ENCODE results near the gene TDRD7. TPM values are rescaled to one million over a fixed set of nuclear protein-coding genes. Genes with fewer than 3 reads are reported as not detected.

TDRD7 gene
- total and polyA plus RNA-seq, 2 donors from 2014 or later, result 7.8 to 15.0 TPM

DNA sequence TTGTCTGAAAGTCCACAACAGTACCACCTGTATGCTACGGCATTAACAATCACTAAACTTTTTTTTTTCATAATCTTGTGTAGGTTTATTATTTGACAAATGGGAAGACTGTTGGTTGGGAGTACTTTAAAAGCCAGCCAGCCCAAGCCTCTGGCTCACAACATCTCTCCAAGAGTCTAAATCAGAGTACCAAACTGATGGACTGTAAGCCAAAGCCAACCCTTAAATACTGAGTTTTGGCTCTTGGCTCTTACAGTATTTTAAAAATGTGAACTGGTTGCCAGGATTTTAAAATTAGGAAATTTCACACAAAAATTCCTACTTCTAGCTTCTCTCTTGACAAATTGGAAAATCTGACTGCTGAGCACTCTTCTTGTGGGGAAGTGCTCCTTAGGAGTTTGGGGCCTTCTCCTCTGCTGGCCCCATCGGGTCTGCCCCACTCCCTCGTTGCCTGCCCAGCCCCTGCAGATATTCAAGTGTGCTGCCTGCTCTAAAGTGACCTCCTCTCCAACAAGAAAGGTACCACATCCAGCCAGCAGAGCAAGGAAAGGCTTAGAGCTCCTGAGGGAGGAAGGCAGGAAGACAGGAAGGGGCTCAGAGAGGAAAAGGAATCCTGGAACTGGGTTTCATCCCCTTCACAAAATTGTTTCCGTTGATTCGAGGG, 67.7 kb downstream of the TDRD7 start:
- Histone ChIP-seq H3K36me3 (ENCODE audit: control insufficient read depth in 2 of 3, insufficient read depth in 3 of 3, low read length in 3 of 3) (peaks cover 0 to 5% (median 0%) of the 10 kb centered on the region in 3 donors), H3K9me3 (ENCODE audit: control insufficient read depth in 2 of 3, insufficient read depth in 1 of 3, low read length in 3 of 3) (no peaks in the 10 kb centered on the region), H3K27ac (ENCODE audit: low read depth in 2 of 2, low read length in 2 of 2) (no peak overlapping the region), H3K4me1 (ENCODE audit: control insufficient read depth in 2 of 3, insufficient read depth in 2 of 3, low read depth in 1 of 3, low read length in 3 of 3) (no peaks in the 10 kb centered on the region), H3K4me3 (ENCODE audit: low read length in 3 of 3) (no peak overlapping the region), H3K27me3 (ENCODE audit: control insufficient read depth, insufficient read depth, low read length) (no peaks in the 10 kb centered on the region), H3K9ac (ENCODE audit: low read length in 3 of 3) (no peak overlapping the region)
- no peak for FAIRE-seq
- intact Hi-C loops (cut with DNase I), result no loop called here
- TF ChIP-seq, protein P1, sequence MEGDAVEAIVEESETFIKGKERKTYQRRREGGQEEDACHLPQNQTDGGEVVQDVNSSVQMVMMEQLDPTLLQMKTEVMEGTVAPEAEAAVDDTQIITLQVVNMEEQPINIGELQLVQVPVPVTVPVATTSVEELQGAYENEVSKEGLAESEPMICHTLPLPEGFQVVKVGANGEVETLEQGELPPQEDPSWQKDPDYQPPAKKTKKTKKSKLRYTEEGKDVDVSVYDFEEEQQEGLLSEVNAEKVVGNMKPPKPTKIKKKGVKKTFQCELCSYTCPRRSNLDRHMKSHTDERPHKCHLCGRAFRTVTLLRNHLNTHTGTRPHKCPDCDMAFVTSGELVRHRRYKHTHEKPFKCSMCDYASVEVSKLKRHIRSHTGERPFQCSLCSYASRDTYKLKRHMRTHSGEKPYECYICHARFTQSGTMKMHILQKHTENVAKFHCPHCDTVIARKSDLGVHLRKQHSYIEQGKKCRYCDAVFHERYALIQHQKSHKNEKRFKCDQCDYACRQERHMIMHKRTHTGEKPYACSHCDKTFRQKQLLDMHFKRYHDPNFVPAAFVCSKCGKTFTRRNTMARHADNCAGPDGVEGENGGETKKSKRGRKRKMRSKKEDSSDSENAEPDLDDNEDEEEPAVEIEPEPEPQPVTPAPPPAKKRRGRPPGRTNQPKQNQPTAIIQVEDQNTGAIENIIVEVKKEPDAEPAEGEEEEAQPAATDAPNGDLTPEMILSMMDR (IDR thresholded peaks at IDR 0.05; ENCODE audit: borderline replicate concordance, extremely low read depth, insufficient read depth), result no peak
- no peak for DNase-seq

DNA sequence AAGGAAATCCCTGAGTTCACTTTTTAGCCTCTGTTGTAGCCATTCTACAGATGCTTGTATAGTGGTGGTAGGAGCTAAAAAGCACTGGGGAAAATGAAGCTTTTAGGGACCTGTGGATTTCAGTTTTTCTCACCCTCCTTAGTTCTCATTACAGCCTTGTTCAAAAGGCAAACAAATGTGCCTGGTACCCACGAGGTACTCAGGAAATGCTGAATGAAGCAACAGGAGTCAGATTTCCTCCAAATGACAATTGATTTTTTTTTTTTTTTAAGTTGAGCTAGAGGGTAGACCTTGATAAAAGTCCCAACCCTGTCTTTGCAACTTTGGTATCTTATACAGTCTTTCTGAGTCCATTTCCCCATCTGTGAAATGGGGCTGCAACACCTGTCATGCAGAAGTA, 68.3 kb downstream of the TDRD7 start:
- DNase-seq (no peak), FAIRE-seq (no peak)
- Histone ChIP-seq H3K9me3 (ENCODE audit: control insufficient read depth in 2 of 3, insufficient read depth in 1 of 3, low read length in 3 of 3) (no peaks in the 10 kb centered on the region), H3K4me1 (ENCODE audit: control insufficient read depth in 2 of 3, insufficient read depth in 2 of 3, low read depth in 1 of 3, low read length in 3 of 3) (no peaks in the 10 kb centered on the region), H3K27me3 (ENCODE audit: control insufficient read depth, insufficient read depth, low read length) (no peaks in the 10 kb centered on the region), H3K4me3 (ENCODE audit: low read length in 3 of 3) (no peak overlapping the region), H3K36me3 (ENCODE audit: control insufficient read depth in 2 of 3, insufficient read depth in 3 of 3, low read length in 3 of 3) (peaks cover 0 to 3% (median 0%) of the 10 kb centered on the region in 3 donors), H3K27ac (ENCODE audit: low read depth in 2 of 2, low read length in 2 of 2) (no peak overlapping the region), H3K9ac (ENCODE audit: low read length in 3 of 3) (no peak overlapping the region)
- TF ChIP-seq, protein P1 (IDR thresholded peaks at IDR 0.05; ENCODE audit: borderline replicate concordance, extremely low read depth, insufficient read depth), result no peak
- intact Hi-C loops (cut with DNase I), result no loop called here

DNA sequence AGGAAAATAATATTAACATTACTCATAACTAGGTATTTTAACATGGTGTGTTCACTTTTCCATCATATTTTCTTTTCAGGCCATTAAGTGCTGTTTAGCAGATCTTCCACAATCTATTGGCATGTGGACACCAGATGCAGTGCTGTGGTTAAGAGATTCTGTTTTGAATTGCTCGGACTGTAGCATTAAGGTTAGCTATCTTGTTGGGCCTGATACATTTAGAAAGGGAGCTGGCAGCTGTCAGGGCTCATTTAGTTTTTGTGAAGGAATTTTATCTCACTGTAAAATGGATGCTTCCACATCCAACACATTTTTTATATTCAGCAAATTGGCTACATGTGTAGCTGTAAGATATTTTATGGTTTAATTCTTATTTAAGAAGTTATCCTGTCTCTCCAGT, 68.9 kb downstream of the TDRD7 start:
- DNase-seq (no peak), FAIRE-seq (no peak)
- H3K27me3 ChIP-seq (ENCODE audit: control insufficient read depth, insufficient read depth, low read length), result no peaks in the 10 kb centered on the region
- H3K27ac ChIP-seq (ENCODE audit: low read depth in 2 of 2, low read length in 2 of 2), result no peak overlapping the region
- H3K9me3 ChIP-seq (ENCODE audit: control insufficient read depth in 2 of 3, insufficient read depth in 1 of 3, low read length in 3 of 3), result no peaks in the 10 kb centered on the region
- peaks cover 0 to 3% (median 0%) of the 10 kb centered on the region in 3 donors for H3K36me3 ChIP-seq (ENCODE audit: control insufficient read depth in 2 of 3, insufficient read depth in 3 of 3, low read length in 3 of 3)
- H3K4me1 ChIP-seq (ENCODE audit: control insufficient read depth in 2 of 3, insufficient read depth in 2 of 3, low read depth in 1 of 3, low read length in 3 of 3), result no peaks in the 10 kb centered on the region
- H3K9ac ChIP-seq (ENCODE audit: low read length in 3 of 3), result no peak overlapping the region
- no peak overlapping the region for H3K4me3 ChIP-seq (ENCODE audit: low read length in 3 of 3)
- intact Hi-C loops (cut with DNase I), result no loop called here
- TF ChIP-seq, protein P1 (IDR thresholded peaks at IDR 0.05; ENCODE audit: borderline replicate concordance, extremely low read depth, insufficient read depth), result no peak
